HepG2 (cell line): ENCODE measurements around the gene G0S2. TPM values are rescaled to one million over a fixed set of nuclear protein-coding genes. Genes with fewer than 3 reads are reported as not detected.

Source experiments
- CEBPG ChIP-seq: IDR thresholded peaks from 2 replicates; pipeline ENCODE4 v1.6.1; 2016
- GPN1 ChIP-seq: sonication (generic); formaldehyde crosslinking; IDR thresholded peaks from 2 replicates; pipeline ENCODE4 v1.5.1; 2020; ENCODE audit warnings: missing genetic modification reagents, borderline replicate concordance
- NR2C2 ChIP-seq: sonication (generic); formaldehyde crosslinking; IDR thresholded peaks from 2 replicates; pipeline ENCODE4 v1.4.0; 2020; ENCODE audit warnings: missing genetic modification reagents, mild to moderate bottlenecking, moderate library complexity, borderline replicate concordance
- NR2F1 ChIP-seq, 2 experiments: fragments of 450-650 bp in 1 of 2; formaldehyde crosslinking in 1 of 2; IDR thresholded peaks; 2 replicates each; pipeline versions ENCODE4 v1.5.0 to v1.6.1; 2016 to 2020; ENCODE audit warnings: mild to moderate bottlenecking in 1 of 2, missing compliant biosample characterization in 1 of 2, missing genetic modification reagents in 1 of 2, moderate library complexity in 1 of 2
- NR2F2 ChIP-seq: IDR thresholded peaks from 2 replicates; pipeline ENCODE4 v1.6.1; 2012; ENCODE audit warnings: low read depth, inconsistent platforms, borderline replicate concordance
- PHB2 ChIP-seq: fragments of 450-650 bp; IDR thresholded peaks from 2 replicates; pipeline ENCODE4 v1.6.1; 2018; ENCODE audit not compliant: partially characterized antibody
- PRMT3 ChIP-seq: sonication (generic); formaldehyde crosslinking; IDR thresholded peaks from 2 replicates; pipeline ENCODE4 v1.8.1; 2022; ENCODE audit warnings: low read depth, mild to moderate bottlenecking, moderate library complexity, missing genetic modification reagents, borderline replicate concordance
- SKI ChIP-seq: fragments of 450-650 bp; IDR thresholded peaks from one replicate; pipeline ENCODE4 v1.6.1; 2018; ENCODE audit warnings: mild to moderate bottlenecking; ENCODE audit not compliant: partially characterized antibody
- SOX6 ChIP-seq, 2 experiments: fragments of 450-650 bp in 1 of 2; sonication (generic) in 1 of 2; formaldehyde crosslinking in 1 of 2; IDR thresholded peaks; 2 replicates each; pipeline versions ENCODE4 v1.4.0 to v1.6.1; 2017 to 2020; ENCODE audit warnings: antibody characterized with exemption in 1 of 2, mild to moderate bottlenecking in 1 of 2, missing genetic modification reagents in 1 of 2
- ZFP90 ChIP-seq: sonication (generic); formaldehyde crosslinking; IDR thresholded peaks from 2 replicates; pipeline ENCODE4 v1.8.0; 2022; ENCODE audit warnings: missing genetic modification reagents, mild to moderate bottlenecking, inconsistent platforms, borderline replicate concordance
- ZNF10 ChIP-seq: sonication (generic); formaldehyde crosslinking; IDR thresholded peaks from 2 replicates; pipeline ENCODE4 v1.4.0; 2020; ENCODE audit warnings: mild to moderate bottlenecking, low read depth, missing genetic modification reagents, borderline replicate concordance
- polyA plus RNA-seq, 8 experiments: library from polyadenylated mRNA; depleted of rRNA in 3 of 8; stranded (reverse) in 7 of 8; unstranded in 1 of 8; fragments of >200 nt; fragmentation: Illumina TruSeq in 4 of 8; extraction: Trizol in 4 of 8; gene quantifications; 2 replicates each; pipeline versions ENCODE4 v1.2.1 to v1.2.3, GENCODE V29; 2011 to 2016; ENCODE audit warnings: low read depth in 4 of 8, missing spikeins in 1 of 8, mixed read lengths in 1 of 8; ENCODE audit not compliant: insufficient read depth in 1 of 8
- total RNA-seq, 5 experiments: library from RNA; depleted of rRNA; stranded (reverse); fragments of >200 nt; fragmentation: Illumina TruSeq; extraction: Trizol; gene quantifications; 2 replicates each; pipeline ENCODE4 v1.2.3, GENCODE V29; 2016; ENCODE audit warnings: low read depth in 1 of 5
- TF ChIP-seq, protein P1 (sequence below): sonication (generic); formaldehyde crosslinking; IDR thresholded peaks from 2 replicates; pipeline ENCODE4 v1.5.0; 2020; ENCODE audit warnings: mild to moderate bottlenecking, missing genetic modification reagents
- TF ChIP-seq, protein P2 (sequence below): sonication (generic); formaldehyde crosslinking; IDR thresholded peaks from 2 replicates; pipeline ENCODE4 v1.4.0; 2020; ENCODE audit warnings: missing genetic modification reagents, borderline replicate concordance
- TF ChIP-seq, protein P3 (sequence below): sonication (generic); formaldehyde crosslinking; IDR thresholded peaks from 2 replicates; pipeline ENCODE4 v1.4.0; 2020; ENCODE audit warnings: mild to moderate bottlenecking, missing genetic modification reagents
- TF ChIP-seq, protein P4 (sequence below): IDR thresholded peaks from 2 replicates; pipeline ENCODE4 v1.4.0; 2020; ENCODE audit warnings: mild to moderate bottlenecking, missing genetic modification reagents

Gene G0S2
- total and polyA plus RNA-seq, 2 of the 13 experiments (the other 11 are each of a cell fraction or from before 2014, with no cell fraction given) = not detected

DNA sequence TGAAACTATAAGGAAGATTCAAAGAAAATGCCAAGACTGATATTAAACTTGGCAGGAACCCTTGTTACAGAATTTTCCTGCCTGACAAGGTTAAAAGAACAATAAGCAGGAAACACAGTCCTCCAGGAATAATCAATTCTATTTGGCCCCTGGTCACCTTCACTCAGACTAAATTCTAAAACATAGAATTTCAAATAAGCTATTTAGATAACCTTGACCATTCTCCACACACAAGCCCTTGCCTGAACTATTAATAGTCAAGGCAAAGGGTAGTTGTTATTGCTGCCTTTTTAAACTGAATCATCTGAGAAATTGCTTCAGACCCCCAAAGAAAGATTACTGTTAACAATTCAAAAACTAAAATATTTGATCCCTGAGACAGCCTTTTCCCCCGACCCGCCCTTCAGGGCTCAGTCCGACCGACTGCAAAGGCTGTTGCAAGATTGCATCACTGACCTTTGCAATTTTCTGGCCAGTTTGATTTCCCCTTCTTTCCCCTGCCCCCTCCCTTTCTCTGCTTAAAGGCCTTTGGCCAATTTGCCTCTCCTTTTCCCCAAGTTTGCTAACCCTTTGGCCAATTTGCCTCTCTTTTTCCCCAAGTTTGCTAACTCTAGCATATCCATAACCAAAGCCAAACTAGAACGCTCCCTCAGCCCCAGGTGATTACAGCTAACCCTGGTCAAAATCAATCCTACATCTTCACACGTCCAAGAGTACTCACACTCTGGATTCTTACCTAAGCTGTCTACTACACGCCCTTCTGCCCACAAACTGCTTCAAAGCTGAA, 1.4 kb upstream of the G0S2 start (continued):
- TF ChIP-seq, protein P1, sequence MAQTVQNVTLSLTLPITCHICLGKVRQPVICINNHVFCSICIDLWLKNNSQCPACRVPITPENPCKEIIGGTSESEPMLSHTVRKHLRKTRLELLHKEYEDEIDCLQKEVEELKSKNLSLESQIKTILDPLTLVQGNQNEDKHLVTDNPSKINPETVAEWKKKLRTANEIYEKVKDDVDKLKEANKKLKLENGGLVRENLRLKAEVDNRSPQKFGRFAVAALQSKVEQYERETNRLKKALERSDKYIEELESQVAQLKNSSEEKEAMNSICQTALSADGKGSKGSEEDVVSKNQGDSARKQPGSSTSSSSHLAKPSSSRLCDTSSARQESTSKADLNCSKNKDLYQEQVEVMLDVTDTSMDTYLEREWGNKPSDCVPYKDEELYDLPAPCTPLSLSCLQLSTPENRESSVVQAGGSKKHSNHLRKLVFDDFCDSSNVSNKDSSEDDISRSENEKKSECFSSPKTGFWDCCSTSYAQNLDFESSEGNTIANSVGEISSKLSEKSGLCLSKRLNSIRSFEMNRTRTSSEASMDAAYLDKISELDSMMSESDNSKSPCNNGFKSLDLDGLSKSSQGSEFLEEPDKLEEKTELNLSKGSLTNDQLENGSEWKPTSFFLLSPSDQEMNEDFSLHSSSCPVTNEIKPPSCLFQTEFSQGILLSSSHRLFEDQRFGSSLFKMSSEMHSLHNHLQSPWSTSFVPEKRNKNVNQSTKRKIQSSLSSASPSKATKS (CRISPR knock-in tag) = no peak
- no peak for TF ChIP-seq PRMT3 (CRISPR knock-in tag)
- no peak for TF ChIP-seq NR2C2
- TF ChIP-seq SKI = peak; percentile 78
- TF ChIP-seq, protein P2, sequence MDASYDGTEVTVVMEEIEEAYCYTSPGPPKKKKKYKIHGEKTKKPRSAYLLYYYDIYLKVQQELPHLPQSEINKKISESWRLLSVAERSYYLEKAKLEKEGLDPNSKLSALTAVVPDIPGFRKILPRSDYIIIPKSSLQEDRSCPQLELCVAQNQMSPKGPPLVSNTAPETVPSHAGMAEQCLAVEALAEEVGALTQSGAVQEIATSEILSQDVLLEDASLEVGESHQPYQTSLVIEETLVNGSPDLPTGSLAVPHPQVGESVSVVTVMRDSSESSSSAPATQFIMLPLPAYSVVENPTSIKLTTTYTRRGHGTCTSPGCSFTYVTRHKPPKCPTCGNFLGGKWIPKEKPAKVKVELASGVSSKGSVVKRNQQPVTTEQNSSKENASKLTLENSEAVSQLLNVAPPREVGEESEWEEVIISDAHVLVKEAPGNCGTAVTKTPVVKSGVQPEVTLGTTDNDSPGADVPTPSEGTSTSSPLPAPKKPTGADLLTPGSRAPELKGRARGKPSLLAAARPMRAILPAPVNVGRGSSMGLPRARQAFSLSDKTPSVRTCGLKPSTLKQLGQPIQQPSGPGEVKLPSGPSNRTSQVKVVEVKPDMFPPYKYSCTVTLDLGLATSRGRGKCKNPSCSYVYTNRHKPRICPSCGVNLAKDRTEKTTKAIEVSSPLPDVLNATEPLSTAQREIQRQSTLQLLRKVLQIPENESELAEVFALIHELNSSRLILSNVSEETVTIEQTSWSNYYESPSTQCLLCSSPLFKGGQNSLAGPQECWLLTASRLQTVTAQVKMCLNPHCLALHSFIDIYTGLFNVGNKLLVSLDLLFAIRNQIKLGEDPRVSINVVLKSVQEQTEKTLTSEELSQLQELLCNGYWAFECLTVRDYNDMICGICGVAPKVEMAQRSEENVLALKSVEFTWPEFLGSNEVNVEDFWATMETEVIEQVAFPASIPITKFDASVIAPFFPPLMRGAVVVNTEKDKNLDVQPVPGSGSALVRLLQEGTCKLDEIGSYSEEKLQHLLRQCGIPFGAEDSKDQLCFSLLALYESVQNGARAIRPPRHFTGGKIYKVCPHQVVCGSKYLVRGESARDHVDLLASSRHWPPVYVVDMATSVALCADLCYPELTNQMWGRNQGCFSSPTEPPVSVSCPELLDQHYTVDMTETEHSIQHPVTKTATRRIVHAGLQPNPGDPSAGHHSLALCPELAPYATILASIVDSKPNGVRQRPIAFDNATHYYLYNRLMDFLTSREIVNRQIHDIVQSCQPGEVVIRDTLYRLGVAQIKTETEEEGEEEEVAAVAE (CRISPR knock-in tag) = no peak
- peak; percentile 87 for TF ChIP-seq CEBPG
- TF ChIP-seq SOX6 (IDR thresholded peaks at IDR 0.05) = no peak
- TF ChIP-seq SOX6 (CRISPR knock-in tag; IDR thresholded peaks at IDR 0.05) = peak; percentile 90
- TF ChIP-seq, protein P3, sequence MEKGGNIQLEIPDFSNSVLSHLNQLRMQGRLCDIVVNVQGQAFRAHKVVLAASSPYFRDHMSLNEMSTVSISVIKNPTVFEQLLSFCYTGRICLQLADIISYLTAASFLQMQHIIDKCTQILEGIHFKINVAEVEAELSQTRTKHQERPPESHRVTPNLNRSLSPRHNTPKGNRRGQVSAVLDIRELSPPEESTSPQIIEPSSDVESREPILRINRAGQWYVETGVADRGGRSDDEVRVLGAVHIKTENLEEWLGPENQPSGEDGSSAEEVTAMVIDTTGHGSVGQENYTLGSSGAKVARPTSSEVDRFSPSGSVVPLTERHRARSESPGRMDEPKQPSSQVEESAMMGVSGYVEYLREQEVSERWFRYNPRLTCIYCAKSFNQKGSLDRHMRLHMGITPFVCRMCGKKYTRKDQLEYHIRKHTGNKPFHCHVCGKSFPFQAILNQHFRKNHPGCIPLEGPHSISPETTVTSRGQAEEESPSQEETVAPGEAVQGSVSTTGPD = no peak
- 0 out of 2 replicates have a peak, but pooled peaks have one; percentile 34 for TF ChIP-seq NR2F2
- TF ChIP-seq NR2F1 (CRISPR knock-in tag; IDR thresholded peaks at IDR 0.05) = peak; percentile 52 to 72; a peak in 3 of 4 replicates
- TF ChIP-seq GPN1 (CRISPR knock-in tag) = no peak
- TF ChIP-seq PHB2 = no peak
- TF ChIP-seq ZFP90 = no peak
- TF ChIP-seq, protein P4, sequence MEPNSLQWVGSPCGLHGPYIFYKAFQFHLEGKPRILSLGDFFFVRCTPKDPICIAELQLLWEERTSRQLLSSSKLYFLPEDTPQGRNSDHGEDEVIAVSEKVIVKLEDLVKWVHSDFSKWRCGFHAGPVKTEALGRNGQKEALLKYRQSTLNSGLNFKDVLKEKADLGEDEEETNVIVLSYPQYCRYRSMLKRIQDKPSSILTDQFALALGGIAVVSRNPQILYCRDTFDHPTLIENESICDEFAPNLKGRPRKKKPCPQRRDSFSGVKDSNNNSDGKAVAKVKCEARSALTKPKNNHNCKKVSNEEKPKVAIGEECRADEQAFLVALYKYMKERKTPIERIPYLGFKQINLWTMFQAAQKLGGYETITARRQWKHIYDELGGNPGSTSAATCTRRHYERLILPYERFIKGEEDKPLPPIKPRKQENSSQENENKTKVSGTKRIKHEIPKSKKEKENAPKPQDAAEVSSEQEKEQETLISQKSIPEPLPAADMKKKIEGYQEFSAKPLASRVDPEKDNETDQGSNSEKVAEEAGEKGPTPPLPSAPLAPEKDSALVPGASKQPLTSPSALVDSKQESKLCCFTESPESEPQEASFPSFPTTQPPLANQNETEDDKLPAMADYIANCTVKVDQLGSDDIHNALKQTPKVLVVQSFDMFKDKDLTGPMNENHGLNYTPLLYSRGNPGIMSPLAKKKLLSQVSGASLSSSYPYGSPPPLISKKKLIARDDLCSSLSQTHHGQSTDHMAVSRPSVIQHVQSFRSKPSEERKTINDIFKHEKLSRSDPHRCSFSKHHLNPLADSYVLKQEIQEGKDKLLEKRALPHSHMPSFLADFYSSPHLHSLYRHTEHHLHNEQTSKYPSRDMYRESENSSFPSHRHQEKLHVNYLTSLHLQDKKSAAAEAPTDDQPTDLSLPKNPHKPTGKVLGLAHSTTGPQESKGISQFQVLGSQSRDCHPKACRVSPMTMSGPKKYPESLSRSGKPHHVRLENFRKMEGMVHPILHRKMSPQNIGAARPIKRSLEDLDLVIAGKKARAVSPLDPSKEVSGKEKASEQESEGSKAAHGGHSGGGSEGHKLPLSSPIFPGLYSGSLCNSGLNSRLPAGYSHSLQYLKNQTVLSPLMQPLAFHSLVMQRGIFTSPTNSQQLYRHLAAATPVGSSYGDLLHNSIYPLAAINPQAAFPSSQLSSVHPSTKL (CRISPR knock-in tag) = peak; percentile 67; the same call in 1 of the 2 replicates
- TF ChIP-seq ZNF10 (CRISPR knock-in tag) = no peak
